ENCODE results near the gene DLG2. TPM values are rescaled to one million over a fixed set of nuclear protein-coding genes. Genes with fewer than 3 reads are reported as not detected.

The DLG2 gene
- total and polyA plus RNA-seq, 7 donors = 0.60 to 25.8 (median 9.7) TPM; not detected in 1

DNA sequence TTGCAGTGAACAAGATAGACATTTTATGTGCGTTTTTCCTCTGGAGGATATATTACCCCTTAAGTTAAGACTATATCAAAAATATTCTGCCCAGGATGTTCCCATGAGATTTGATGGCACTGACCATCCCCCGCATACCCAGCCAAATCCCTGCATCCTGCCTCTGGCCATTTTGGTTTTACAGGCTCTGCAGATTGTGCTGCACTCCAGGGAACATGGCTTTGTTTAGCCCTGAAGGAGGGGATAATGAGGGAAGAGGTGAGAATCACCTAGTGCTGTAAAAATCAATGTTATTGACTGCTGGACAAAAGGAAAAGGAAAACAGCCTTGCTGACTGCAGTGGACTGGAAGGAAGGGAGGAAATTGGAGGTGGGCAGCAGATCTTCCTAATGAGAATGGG, 717.4 kb downstream of the DLG2 start:
- H3K36me3 ChIP-seq = no peaks in the 10 kb centered on the region
- H3K4me3 ChIP-seq = no peak overlapping the region
- intact Hi-C loops (cut with DNase I) = no loop called here
- H3K4me1 ChIP-seq = no peaks in the 10 kb centered on the region
- no peak overlapping the region for H3K27ac ChIP-seq
- H3K27me3 ChIP-seq = no peaks in the 10 kb centered on the region
- WGBS, 2 donors = 94 to 97% methylated on average over 2 of the region's 2 CpGs
- DNase-seq = no peak
- H3K9me3 ChIP-seq = no peaks in the 10 kb centered on the region
- TF ChIP-seq, protein P1, sequence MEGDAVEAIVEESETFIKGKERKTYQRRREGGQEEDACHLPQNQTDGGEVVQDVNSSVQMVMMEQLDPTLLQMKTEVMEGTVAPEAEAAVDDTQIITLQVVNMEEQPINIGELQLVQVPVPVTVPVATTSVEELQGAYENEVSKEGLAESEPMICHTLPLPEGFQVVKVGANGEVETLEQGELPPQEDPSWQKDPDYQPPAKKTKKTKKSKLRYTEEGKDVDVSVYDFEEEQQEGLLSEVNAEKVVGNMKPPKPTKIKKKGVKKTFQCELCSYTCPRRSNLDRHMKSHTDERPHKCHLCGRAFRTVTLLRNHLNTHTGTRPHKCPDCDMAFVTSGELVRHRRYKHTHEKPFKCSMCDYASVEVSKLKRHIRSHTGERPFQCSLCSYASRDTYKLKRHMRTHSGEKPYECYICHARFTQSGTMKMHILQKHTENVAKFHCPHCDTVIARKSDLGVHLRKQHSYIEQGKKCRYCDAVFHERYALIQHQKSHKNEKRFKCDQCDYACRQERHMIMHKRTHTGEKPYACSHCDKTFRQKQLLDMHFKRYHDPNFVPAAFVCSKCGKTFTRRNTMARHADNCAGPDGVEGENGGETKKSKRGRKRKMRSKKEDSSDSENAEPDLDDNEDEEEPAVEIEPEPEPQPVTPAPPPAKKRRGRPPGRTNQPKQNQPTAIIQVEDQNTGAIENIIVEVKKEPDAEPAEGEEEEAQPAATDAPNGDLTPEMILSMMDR (IDR thresholded peaks at IDR 0.05) = no peak
- no peak for TF ChIP-seq POLR2A (IDR thresholded peaks at IDR 0.05)
- TF ChIP-seq EP300 (IDR thresholded peaks at IDR 0.05) = no peak
- TF ChIP-seq POLR2AphosphoS5 (IDR thresholded peaks at IDR 0.05) = no peak

DNA sequence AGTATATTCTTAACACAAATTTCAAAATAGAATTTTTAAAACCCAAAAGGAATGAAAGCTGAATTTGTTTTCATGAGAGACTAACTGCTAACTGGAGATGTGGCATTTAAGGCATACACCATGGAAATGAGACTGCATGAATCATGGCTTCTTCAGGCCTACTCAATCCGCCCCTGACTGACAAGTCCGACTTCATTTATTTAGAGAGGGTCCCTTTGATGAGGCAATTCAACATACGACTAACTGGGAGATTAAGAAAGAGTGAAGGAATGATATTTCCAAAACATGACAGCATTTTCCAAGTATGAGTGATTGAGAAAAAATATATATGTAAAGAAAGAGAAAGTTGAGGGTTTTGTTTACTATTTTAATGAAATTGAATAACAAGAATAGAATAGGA, 720.1 kb downstream of the DLG2 start:
- no peaks in the 10 kb centered on the region for H3K4me1 ChIP-seq
- no peaks in the 10 kb centered on the region for H3K9me3 ChIP-seq
- no peak for TF ChIP-seq POLR2AphosphoS5 (IDR thresholded peaks at IDR 0.05)
- TF ChIP-seq EP300 (IDR thresholded peaks at IDR 0.05) = no peak
- TF ChIP-seq POLR2A (IDR thresholded peaks at IDR 0.05) = no peak
- TF ChIP-seq, protein P1 (IDR thresholded peaks at IDR 0.05) = no peak
- 55 to 58% methylated on average over 3 of the region's 3 CpGs for WGBS, 2 donors
- no peak for DNase-seq
- no peak overlapping the region for H3K27ac ChIP-seq
- intact Hi-C loops (cut with DNase I) = no loop called here
- no peak overlapping the region for H3K4me3 ChIP-seq
- H3K27me3 ChIP-seq = no peaks in the 10 kb centered on the region
- H3K36me3 ChIP-seq = no peaks in the 10 kb centered on the region

DNA sequence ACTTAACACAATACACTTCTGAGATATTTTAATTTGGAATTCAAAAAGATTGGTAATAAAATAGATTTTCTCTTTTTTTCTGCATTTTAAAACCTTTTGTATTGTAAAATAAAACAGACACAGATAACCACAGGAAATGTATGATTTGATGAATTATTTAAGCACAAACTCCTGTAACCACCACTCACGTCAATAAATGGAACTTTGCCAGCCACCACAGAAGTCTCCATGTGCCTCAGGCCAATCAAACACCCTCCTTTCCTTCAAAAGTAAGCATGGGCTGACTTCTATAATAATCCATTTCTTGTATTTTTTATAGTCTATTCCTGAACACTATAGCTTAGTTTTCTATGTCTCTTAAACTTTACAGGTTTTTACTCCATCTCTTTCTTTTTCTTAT, 721.7 kb downstream of the DLG2 start:
- Histone ChIP-seq H3K4me1 (no peaks in the 10 kb centered on the region), H3K27ac (no peak overlapping the region), H3K36me3 (no peaks in the 10 kb centered on the region), H3K9me3 (no peaks in the 10 kb centered on the region), H3K4me3 (no peak overlapping the region), H3K27me3 (no peaks in the 10 kb centered on the region)
- TF ChIP-seq POLR2A (IDR thresholded peaks at IDR 0.05) (no peak), POLR2AphosphoS5 (IDR thresholded peaks at IDR 0.05) (no peak), EP300 (IDR thresholded peaks at IDR 0.05) (no peak)
- TF ChIP-seq, protein P1 (IDR thresholded peaks at IDR 0.05) = no peak
- WGBS, 2 donors = 13 to 14% methylated on average over 1 of the region's 1 CpG
- intact Hi-C loops (cut with DNase I) = no loop called here
- DNase-seq = no peak

DNA sequence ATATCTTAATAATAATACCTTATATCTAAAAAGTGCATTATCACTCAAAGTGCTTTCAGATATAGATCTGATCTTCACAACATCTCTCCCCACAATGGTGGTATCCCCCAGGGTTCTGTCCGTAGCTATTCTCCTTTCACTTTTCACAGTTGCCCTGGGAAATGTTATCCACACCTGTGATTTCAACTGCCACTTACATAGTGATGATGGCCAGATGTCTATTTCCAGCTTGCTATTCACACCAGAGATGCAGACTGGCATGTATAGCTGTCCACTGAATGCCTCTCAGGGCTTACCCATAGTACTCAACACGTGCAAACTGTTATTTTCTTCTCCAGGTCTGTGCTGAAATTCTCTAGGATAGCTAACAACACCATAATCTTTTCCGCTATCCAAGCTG, 724.7 kb downstream of the DLG2 start:
- Histone ChIP-seq H3K27ac (no peak overlapping the region), H3K27me3 (no peaks in the 10 kb centered on the region), H3K9me3 (no peaks in the 10 kb centered on the region), H3K4me3 (no peak overlapping the region), H3K36me3 (no peaks in the 10 kb centered on the region), H3K4me1 (no peaks in the 10 kb centered on the region)
- DNase-seq = no peak
- TF ChIP-seq EP300 (IDR thresholded peaks at IDR 0.05) (no peak), POLR2A (IDR thresholded peaks at IDR 0.05) (no peak)
- TF ChIP-seq, protein P1 (IDR thresholded peaks at IDR 0.05) = no peak
- intact Hi-C loops (cut with DNase I) = no loop called here
- WGBS, 2 donors = 69 to 77% methylated on average over 3 of the region's 3 CpGs

DNA sequence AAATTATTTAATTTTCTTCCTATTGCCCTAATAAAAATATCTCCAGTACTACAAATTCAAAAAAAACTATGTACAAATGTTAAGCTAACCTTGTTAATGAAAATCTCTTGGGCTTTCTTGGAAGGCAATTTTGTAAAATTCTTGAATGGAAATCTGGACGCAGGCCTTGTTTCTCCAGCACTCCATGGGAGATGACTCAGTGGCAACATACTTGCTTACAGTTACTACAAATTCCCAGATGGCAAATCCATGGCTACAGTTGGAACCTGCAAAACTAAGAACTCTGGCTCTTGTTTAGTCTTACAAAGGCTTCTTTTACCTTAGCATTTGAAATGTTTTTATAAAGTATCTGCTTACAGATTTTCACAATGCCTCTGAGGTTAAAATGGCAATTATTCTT, 725.2 kb downstream of the DLG2 start:
- no peaks in the 10 kb centered on the region for H3K4me1 ChIP-seq
- H3K9me3 ChIP-seq = no peaks in the 10 kb centered on the region
- H3K4me3 ChIP-seq = no peak overlapping the region
- TF ChIP-seq POLR2A (IDR thresholded peaks at IDR 0.05) = no peak
- TF ChIP-seq, protein P1 (IDR thresholded peaks at IDR 0.05) = no peak
- TF ChIP-seq EP300 (IDR thresholded peaks at IDR 0.05) = no peak
- intact Hi-C loops (cut with DNase I) = no loop called here
- DNase-seq = no peak
- WGBS, 2 donors = 70 to 86% methylated on average over 1 of the region's 1 CpG
- no peaks in the 10 kb centered on the region for H3K27me3 ChIP-seq
- H3K27ac ChIP-seq = no peak overlapping the region
- H3K36me3 ChIP-seq = no peaks in the 10 kb centered on the region

Data from sigmoid colon (tissue), 7 donors.